GM23248 (cell line): ENCODE measurements around the gene SLC45A1. TPM values are rescaled to one million over a fixed set of nuclear protein-coding genes. Genes with fewer than 3 reads are reported as not detected.

Experiments used
- DNase-seq: peaks from one replicate; pipeline ENCODE4 v3.0.0-alpha.2; 2015
- H2AFZ ChIP-seq: fragments of 200-600 bp; sonication (generic); 2 replicates; pipeline ENCODE4 v1.6.1; 2016; ENCODE audit warnings: antibody characterized with exemption
- H3F3A ChIP-seq: fragments of 200-600 bp; sonication (generic); 2 replicates; pipeline ENCODE4 v1.6.1; 2016; ENCODE audit warnings: mild to moderate bottlenecking, antibody characterized with exemption, mixed run types; ENCODE audit not compliant: insufficient read depth
- H3K27ac ChIP-seq: fragments of 200-600 bp; sonication (generic); 2 replicates; pipeline ENCODE4 v1.5.1; 2016; ENCODE audit warnings: mild to moderate bottlenecking
- H3K27me3 ChIP-seq: fragments of 200-600 bp; sonication (generic); replicated peaks from 2 replicates; pipeline ENCODE4 v1.6.1; 2016; ENCODE audit warnings: mild to moderate bottlenecking; ENCODE audit not compliant: insufficient read depth
- H3K36me3 ChIP-seq: fragments of 200-600 bp; sonication (generic); 2 replicates; pipeline ENCODE4 v1.6.1; 2016; ENCODE audit warnings: low read depth, mild to moderate bottlenecking
- H3K4me1 ChIP-seq: fragments of 200-600 bp; sonication (generic); 2 replicates; pipeline ENCODE4 v1.6.1; 2016; ENCODE audit warnings: mild to moderate bottlenecking; ENCODE audit not compliant: insufficient read depth
- H3K4me2 ChIP-seq: fragments of 200-600 bp; sonication (generic); one replicate; pipeline ENCODE4 v1.6.1; 2016; ENCODE audit warnings: mild to moderate bottlenecking; ENCODE audit not compliant: unreplicated experiment
- H3K4me3 ChIP-seq: fragments of 200-600 bp; sonication (generic); 2 replicates; pipeline ENCODE4 v1.5.1; 2016; ENCODE audit warnings: mild to moderate bottlenecking
- H3K79me2 ChIP-seq: fragments of 200-600 bp; sonication (generic); 2 replicates; pipeline ENCODE4 v1.6.1; 2016; ENCODE audit warnings: mild to moderate bottlenecking; ENCODE audit not compliant: insufficient read depth
- H3K9ac ChIP-seq: fragments of 200-600 bp; sonication (generic); 2 replicates; pipeline ENCODE4 v1.6.1; 2016; ENCODE audit warnings: mild to moderate bottlenecking
- H3K9me2 ChIP-seq: fragments of 200-600 bp; sonication (generic); 2 replicates; pipeline ENCODE4 v1.6.1; 2016; ENCODE audit warnings: mixed run types, mild to moderate bottlenecking, moderate library complexity; ENCODE audit not compliant: insufficient read depth
- H3K9me3 ChIP-seq: fragments of 200-600 bp; sonication (generic); one replicate; pipeline ENCODE4 v1.6.1; 2017; ENCODE audit warnings: low read depth
- H4K20me1 ChIP-seq: fragments of 200-600 bp; sonication (generic); 2 replicates; pipeline ENCODE4 v1.6.0; 2016; ENCODE audit not compliant: insufficient read depth
- EZH2 ChIP-seq: fragments of 200-600 bp; sonication (generic); IDR thresholded peaks from 2 replicates; pipeline ENCODE4 v1.6.1; 2018; ENCODE audit warnings: antibody characterized with exemption, mild to moderate bottlenecking; ENCODE audit not compliant: insufficient read depth, poor library complexity, severe bottlenecking
- EZH2phosphoT487 ChIP-seq: fragments of 200-600 bp; sonication (generic); IDR thresholded peaks from 2 replicates; pipeline ENCODE4 v1.6.1; 2018; ENCODE audit warnings: antibody characterized with exemption, moderate library complexity, mild to moderate bottlenecking, low read depth; ENCODE audit not compliant: insufficient read depth
- WGBS, 2 experiments: methylation state at CpG; one replicate each; pipeline ENCODE4 v1.1.6; 2015 to 2017; ENCODE audit warnings: low lambda C conversion rate in 2 of 2, low coverage in 1 of 2; ENCODE audit errors: missing lambda C conversion rate in 2 of 2; 5-methylcytosine and 5-hydroxymethylcytosine counted together
- in situ Hi-C: fragments of 300-500 bp; cut with MboI; formaldehyde crosslinking; loops from 2 replicates; pipeline ENCODE4 v1.15.0; 2020
- polyA plus RNA-seq: library from polyadenylated mRNA; unstranded; fragments of >200 nt; fragmentation: Nextera tagmentation; extraction: Ambion mirVana; gene quantifications from 2 replicates; pipeline ENCODE4 v1.2.1, GENCODE V29; 2016
- total RNA-seq: library from RNA; depleted of rRNA; stranded (reverse); fragments of >200 nt; shearing (Covaris generic); gene quantifications from 2 replicates; pipeline ENCODE4 v1.2.3, GENCODE V29; 2014

The SLC45A1 gene
- total and polyA plus RNA-seq, 2 experiments from 2014 or later, result 0.97 to 1.9 TPM

DNA sequence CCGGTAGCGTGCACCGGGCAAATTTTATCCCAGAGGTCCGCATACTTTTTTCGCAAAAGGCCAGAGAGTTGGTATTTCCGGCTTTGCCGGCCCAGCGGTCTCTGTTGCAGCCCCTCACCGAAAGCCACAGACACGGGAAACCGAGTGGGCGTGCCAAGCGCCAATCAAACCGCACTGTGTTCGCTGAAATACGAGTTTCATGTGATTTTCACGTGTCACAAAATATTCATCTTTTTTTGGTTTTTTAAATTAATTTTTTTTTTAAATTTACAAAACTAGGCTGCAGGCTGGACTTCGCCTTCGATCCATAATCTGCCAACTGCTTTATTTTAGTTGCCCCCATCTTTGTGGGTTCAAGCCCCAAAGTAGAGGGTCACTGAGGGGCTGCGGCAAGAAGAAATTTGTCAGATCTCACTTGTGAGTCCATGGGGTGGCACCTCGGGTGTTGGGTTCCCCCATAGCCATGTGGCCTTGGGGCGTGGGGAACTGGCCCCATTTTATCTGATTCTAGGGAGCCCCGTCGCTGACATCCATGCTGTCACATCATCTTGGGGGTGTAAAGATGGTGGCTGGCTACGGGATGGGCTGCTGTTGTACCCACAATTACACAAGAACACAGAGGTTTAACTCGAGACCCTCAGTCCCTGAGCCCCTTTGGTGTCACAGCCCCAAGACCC is 20.8 kb downstream of the SLC45A1 start:
- WGBS, 2 experiments, result 94 to 96% methylated on average over 26 of the region's 26 CpGs
- no peak for TF ChIP-seq EZH2
- no peak for TF ChIP-seq EZH2phosphoT487
- peaks cover 7% of the 10 kb centered on the region for H3K4me1 ChIP-seq

DNA sequence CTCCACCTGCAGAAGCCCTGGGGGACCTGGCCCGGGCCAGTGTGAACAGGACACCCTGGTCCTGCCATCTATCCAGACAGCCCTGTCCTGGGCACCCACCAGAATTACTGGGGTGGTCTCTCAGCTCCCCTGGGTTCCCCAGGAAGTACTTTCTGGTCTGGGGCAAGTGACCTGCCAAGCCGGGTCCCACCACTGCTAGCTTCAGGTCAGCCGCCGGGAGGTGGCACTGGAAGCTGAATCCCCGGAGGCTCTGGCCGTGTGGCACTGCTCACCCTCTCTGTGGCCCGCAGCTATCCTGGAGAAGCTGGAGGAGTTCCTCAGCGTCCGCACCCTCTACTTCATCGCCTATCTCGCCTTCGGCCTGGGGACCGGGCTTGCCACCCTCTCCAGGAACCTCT is 21.3 kb downstream of the SLC45A1 start:
- Histone ChIP-seq H3K36me3 (no peaks in the 10 kb centered on the region), H3K4me3 (no peak overlapping the region), H3K9ac (no peak overlapping the region), H3K4me1 (peaks cover 12% of the 10 kb centered on the region), H4K20me1 (no peaks in the 10 kb centered on the region), H3K27me3 (no peaks in the 10 kb centered on the region), H3K79me2 (no peaks in the 10 kb centered on the region), H3F3A (no peaks in the 10 kb centered on the region), H3K4me2 (no peak overlapping the region), H2AFZ (no peak overlapping the region), H3K9me3 (no peaks in the 10 kb centered on the region), H3K27ac (no peak overlapping the region), H3K9me2 (no peaks in the 10 kb centered on the region)
- TF ChIP-seq EZH2phosphoT487 (no peak), EZH2 (no peak)
- DNase-seq, result no peak
- in situ Hi-C loops, result no loop called here
- WGBS, 2 experiments, result 93 to 98% methylated on average over 13 of the region's 13 CpGs

More for the DNA sequence above, 20.8 kb downstream of the SLC45A1 start:
- H2AFZ ChIP-seq, result no peak overlapping the region
- H3K36me3 ChIP-seq, result no peaks in the 10 kb centered on the region
- no peaks in the 10 kb centered on the region for H3K79me2 ChIP-seq
- no peak overlapping the region for H3K27ac ChIP-seq
- no peaks in the 10 kb centered on the region for H3K27me3 ChIP-seq
- no peaks in the 10 kb centered on the region for H3K9me2 ChIP-seq
- no peak for DNase-seq
- H3K9me3 ChIP-seq, result no peaks in the 10 kb centered on the region
- H3K4me3 ChIP-seq, result no peak overlapping the region
- no peaks in the 10 kb centered on the region for H4K20me1 ChIP-seq
- H3K9ac ChIP-seq, result no peak overlapping the region
- H3K4me2 ChIP-seq, result no peak overlapping the region
- in situ Hi-C loops, result no loop called here
- H3F3A ChIP-seq, result no peaks in the 10 kb centered on the region

DNA sequence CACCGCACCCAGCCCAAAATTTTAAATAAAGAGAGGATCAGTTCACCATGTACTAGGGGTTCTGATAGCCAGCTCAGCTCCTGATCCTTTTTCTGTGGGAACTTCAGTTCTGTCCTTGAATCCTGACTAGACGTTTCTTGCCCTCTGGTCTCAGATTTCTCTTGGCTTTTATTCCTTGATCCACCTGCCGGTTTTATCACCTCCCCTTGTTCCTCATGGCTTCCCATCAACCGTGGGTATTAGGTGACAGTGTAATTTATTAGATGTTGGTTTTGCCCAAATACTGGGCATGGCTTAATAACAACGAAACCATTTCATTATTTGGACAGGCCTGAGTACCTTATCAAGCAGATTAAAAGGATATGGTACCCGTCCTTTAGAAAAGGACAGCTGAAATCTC is 22.5 kb downstream of the SLC45A1 start:
- no peaks in the 10 kb centered on the region for H3K79me2 ChIP-seq
- in situ Hi-C loops, result no loop called here
- no peak overlapping the region for H3K4me3 ChIP-seq
- no peak overlapping the region for H3K9ac ChIP-seq
- no peak for TF ChIP-seq EZH2phosphoT487
- no peak for TF ChIP-seq EZH2
- H3K27ac ChIP-seq, result no peak overlapping the region
- H3K4me2 ChIP-seq, result no peak overlapping the region
- no peak overlapping the region for H2AFZ ChIP-seq
- H3K9me2 ChIP-seq, result no peaks in the 10 kb centered on the region
- H3F3A ChIP-seq, result no peaks in the 10 kb centered on the region
- no peaks in the 10 kb centered on the region for H4K20me1 ChIP-seq
- peaks cover 12% of the 10 kb centered on the region for H3K4me1 ChIP-seq
- no peak for DNase-seq
- H3K9me3 ChIP-seq, result no peaks in the 10 kb centered on the region
- WGBS, 2 experiments, result 87 to 94% methylated on average over 6 of the region's 6 CpGs
- H3K36me3 ChIP-seq, result no peaks in the 10 kb centered on the region
- H3K27me3 ChIP-seq, result no peaks in the 10 kb centered on the region

DNA sequence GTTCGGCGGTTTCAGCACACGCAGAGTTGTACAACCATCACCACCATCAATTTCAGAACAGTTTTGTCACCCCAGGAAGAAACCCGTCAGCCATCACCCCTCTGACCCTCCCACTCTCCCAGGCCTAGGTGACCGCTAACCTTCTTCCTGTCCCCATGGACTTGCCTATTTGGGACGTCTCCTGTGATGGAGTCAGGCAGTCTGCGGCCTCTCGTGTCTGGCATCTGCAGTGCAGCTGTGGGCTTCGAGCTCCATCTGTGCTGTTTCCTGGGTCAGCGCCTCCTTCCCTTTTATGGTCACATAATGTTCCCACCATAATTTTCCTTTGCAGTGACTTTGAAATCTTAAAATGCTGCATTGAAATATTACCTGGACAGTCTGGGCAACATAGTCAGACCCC is 24.4 kb downstream of the SLC45A1 start:
- H3K4me2 ChIP-seq, result no peak overlapping the region
- no peaks in the 10 kb centered on the region for H3K79me2 ChIP-seq
- DNase-seq, result no peak
- no peaks in the 10 kb centered on the region for H3K27me3 ChIP-seq
- no peaks in the 10 kb centered on the region for H3K36me3 ChIP-seq
- H3K27ac ChIP-seq, result no peak overlapping the region
- H3K9ac ChIP-seq, result no peak overlapping the region
- TF ChIP-seq EZH2, result no peak
- no peak overlapping the region for H3K4me3 ChIP-seq
- H3K9me3 ChIP-seq, result no peaks in the 10 kb centered on the region
- no peaks in the 10 kb centered on the region for H4K20me1 ChIP-seq
- H3K9me2 ChIP-seq, result no peaks in the 10 kb centered on the region
- peaks cover 12% of the 10 kb centered on the region for H3K4me1 ChIP-seq
- no peak overlapping the region for H2AFZ ChIP-seq
- WGBS, 2 experiments, result 91 to 94% methylated on average over 10 of the region's 10 CpGs
- in situ Hi-C loops, result no loop called here
- no peaks in the 10 kb centered on the region for H3F3A ChIP-seq

DNA sequence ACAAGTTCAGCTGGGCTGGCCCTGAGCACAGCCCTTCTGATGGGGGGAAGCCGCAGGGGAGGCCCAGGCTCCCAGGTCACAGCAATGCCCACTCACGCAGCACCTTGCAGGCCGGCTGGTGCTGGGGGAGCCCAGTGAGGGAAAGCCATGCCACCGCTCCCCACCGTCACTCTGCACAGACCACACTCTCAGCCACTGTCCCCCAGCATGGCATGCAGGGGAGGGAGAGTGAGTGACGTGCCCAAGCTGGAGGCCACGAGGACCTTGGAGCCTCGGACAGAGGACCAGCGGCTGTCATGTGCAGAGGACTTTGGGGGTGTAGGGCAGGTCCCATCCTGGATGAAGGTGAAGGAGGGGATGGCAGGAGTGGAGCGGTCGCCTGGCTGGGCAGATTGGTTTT is 25.1 kb downstream of the SLC45A1 start:
- Histone ChIP-seq H2AFZ (peak overlapping the region; percentile 74; the same call in 1 of the 2 replicates), H3K9me3 (no peaks in the 10 kb centered on the region), H4K20me1 (no peaks in the 10 kb centered on the region), H3F3A (no peaks in the 10 kb centered on the region), H3K9me2 (no peaks in the 10 kb centered on the region), H3K4me1 (peaks cover 12% of the 10 kb centered on the region), H3K27ac (peak overlapping the region; percentile 51), H3K36me3 (no peaks in the 10 kb centered on the region), H3K27me3 (no peaks in the 10 kb centered on the region), H3K4me2 (peak overlapping the region; percentile 82), H3K9ac (peak overlapping the region; percentile 70), H3K4me3 (no peak overlapping the region), H3K79me2 (no peaks in the 10 kb centered on the region)
- TF ChIP-seq EZH2 (no peak), EZH2phosphoT487 (no peak)
- WGBS, 2 experiments, result 48 to 63% methylated on average over 11 of the region's 11 CpGs
- in situ Hi-C loops, result no loop called here
- DNase-seq, result no peak
